Gastrocnemius medialis (tissue), 4 donors: ENCODE results near the gene AGBL1. TPM values are rescaled to one million over a fixed set of nuclear protein-coding genes. Genes with fewer than 3 reads are reported as not detected.

ENCODE experiments used
- ATAC-seq, 2 donors: fragments of 150-250 bp; one replicate each; pipeline ENCODE4 v1.9.1; 2016
- DNase-seq, 2 donors: peaks; one replicate each; pipeline ENCODE4 v3.0.0-alpha.2; 2019
- H3K27ac ChIP-seq, 4 donors: fragments of 200-600 bp; sonication (generic); 1 replicate in 1 of 4; 2 replicates in 3 of 4; pipeline ENCODE4 v1.5.1; 2016 to 2018; ENCODE audit warnings: mild to moderate bottlenecking in 2 of 4, moderate library complexity in 1 of 4
- H3K27me3 ChIP-seq, 3 donors: fragments of 200-600 bp; sonication (generic) in 2 of 3; 1 replicate in 1 of 3; 2 replicates in 2 of 3; pipeline versions ENCODE4 v1.5.1 to v1.6.0; 2016 to 2019; ENCODE audit warnings: mild to moderate bottlenecking in 1 of 3, moderate library complexity in 1 of 3
- H3K36me3 ChIP-seq, 2 donors: fragments of 200-600 bp; sonication (generic) in 1 of 2; one replicate each; pipeline ENCODE4 v1.5.1; 2017 to 2018
- H3K4me1 ChIP-seq, 2 donors: fragments of 200-600 bp; sonication (generic) in 1 of 2; one replicate each; pipeline ENCODE4 v1.5.1; 2016 to 2017; ENCODE audit warnings: mild to moderate bottlenecking in 2 of 2
- H3K4me3 ChIP-seq, 4 donors: fragments of 200-600 bp; sonication (generic) in 3 of 4; 1 replicate in 1 of 4; 2 replicates in 3 of 4; pipeline ENCODE4 v1.5.1; 2016 to 2019; ENCODE audit warnings: mild to moderate bottlenecking in 2 of 4
- H3K9me3 ChIP-seq, 3 donors: fragments of 200-600 bp; sonication (generic) in 2 of 3; 1 replicate in 1 of 3; 2 replicates in 2 of 3; pipeline ENCODE4 v1.5.1; 2016 to 2019
- POLR2A ChIP-seq, 2 donors: fragments of 450-650 bp; IDR thresholded peaks; one replicate each; pipeline ENCODE4 v1.6.1; 2017; ENCODE audit warnings: antibody characterized with exemption in 2 of 2, mild to moderate bottlenecking in 2 of 2, moderate library complexity in 2 of 2
- in situ Hi-C, 4 donors: fragments of 200-750 bp; cut with MboI; loops; one replicate each; pipeline versions ENCODE4 v1.15.0 to v1.8.0; 2017; ENCODE audit warnings: low sequenced_read_pairs in 4 of 4
- intact Hi-C: fragments of 100-400 bp; cut with DNase I; formaldehyde crosslinking; loops from one replicate; pipeline ENCODE4 v1.15.1; 2023; ENCODE audit warnings: low total_unique reads
- total RNA-seq, 4 donors: library from RNA; depleted of rRNA; stranded (reverse); fragments of >200 nt; gene quantifications; one replicate each; pipeline versions ENCODE4 v1.1.0 to v1.2.3, GENCODE V29; 2016
- TF ChIP-seq, protein P1 (sequence below), 5 experiments: fragments of 450-650 bp in 3 of 5; fragments of 200-600 bp in 2 of 5; sonication (generic) in 2 of 5; IDR thresholded peaks in 4 of 5; conservative IDR thresholded peaks in 1 of 5; 1 replicate in 4 of 5; 2 replicates in 1 of 5; pipeline ENCODE4 v1.5.1; 2016 to 2019; ENCODE audit warnings: antibody characterized with exemption in 5 of 5, mild to moderate bottlenecking in 3 of 5, moderate library complexity in 3 of 5

The AGBL1 gene
- total RNA-seq, 4 donors from 2014 or later = 3.8 to 29.7 (median 15.9) TPM

DNA sequence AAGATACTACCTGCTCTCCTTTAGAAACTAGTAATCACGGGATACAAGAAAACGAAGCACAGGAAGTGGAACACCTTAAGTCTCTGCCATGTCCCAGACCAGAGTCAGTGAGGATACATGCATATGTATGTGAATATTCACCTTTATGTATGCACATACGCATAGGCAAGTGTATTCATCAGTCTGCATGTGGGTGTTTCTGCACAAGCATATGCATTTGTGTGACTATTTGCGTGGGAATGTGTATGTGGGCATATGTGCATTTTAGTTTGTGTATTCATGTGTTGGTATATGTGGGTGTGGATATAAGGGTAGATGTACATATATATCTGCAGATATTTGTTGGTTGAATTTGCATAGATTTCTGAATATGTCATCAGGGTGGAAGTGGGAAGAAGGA is 889.7 kb downstream of the AGBL1 start:
- H3K4me3 ChIP-seq = no peak overlapping the region
- H3K36me3 ChIP-seq = no peaks in the 10 kb centered on the region
- intact Hi-C loops (no loop called here), in situ Hi-C loops (no loop called here)
- no peak for TF ChIP-seq POLR2A (IDR thresholded peaks at IDR 0.05)
- TF ChIP-seq, protein P1, sequence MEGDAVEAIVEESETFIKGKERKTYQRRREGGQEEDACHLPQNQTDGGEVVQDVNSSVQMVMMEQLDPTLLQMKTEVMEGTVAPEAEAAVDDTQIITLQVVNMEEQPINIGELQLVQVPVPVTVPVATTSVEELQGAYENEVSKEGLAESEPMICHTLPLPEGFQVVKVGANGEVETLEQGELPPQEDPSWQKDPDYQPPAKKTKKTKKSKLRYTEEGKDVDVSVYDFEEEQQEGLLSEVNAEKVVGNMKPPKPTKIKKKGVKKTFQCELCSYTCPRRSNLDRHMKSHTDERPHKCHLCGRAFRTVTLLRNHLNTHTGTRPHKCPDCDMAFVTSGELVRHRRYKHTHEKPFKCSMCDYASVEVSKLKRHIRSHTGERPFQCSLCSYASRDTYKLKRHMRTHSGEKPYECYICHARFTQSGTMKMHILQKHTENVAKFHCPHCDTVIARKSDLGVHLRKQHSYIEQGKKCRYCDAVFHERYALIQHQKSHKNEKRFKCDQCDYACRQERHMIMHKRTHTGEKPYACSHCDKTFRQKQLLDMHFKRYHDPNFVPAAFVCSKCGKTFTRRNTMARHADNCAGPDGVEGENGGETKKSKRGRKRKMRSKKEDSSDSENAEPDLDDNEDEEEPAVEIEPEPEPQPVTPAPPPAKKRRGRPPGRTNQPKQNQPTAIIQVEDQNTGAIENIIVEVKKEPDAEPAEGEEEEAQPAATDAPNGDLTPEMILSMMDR (IDR thresholded peaks at IDR 0.05 in 4 of 5, conservative IDR thresholded peaks at IDR 0.05 in 1 of 5) = no peak
- no peaks in the 10 kb centered on the region for H3K9me3 ChIP-seq
- no peak overlapping the region for H3K27ac ChIP-seq
- H3K27me3 ChIP-seq = no peaks in the 10 kb centered on the region
- H3K4me1 ChIP-seq = no peaks in the 10 kb centered on the region
- no peak for ATAC-seq
- DNase-seq = no peak

DNA sequence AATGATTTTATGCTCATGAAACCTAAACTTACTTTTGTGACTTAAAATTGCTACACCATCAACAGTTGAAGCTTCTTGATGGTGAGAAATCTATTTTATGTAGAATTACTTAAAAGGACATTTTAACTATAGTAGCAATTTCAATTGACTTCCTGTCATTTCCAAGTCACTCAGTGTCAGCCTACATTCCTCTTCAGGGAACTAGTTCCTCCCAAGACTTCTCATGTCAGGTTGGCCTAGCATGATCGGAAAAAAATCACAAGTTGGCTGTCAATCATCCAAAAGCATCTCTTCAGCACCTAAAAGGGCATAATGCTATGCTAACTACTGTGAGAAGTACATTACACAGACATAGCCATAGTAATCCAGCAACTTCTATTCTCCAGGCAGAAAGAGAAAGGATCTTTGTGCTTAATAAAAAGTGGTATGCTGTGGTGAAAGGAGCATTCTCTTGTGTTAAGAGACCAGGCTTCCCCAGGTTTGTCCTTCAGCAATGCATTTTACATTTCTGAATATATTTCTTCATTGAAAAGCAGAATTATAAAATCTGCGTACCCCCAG is 893.7 kb downstream of the AGBL1 start:
- in situ Hi-C loops = no loop called here
- DNase-seq (no peak), ATAC-seq (no peak)
- intact Hi-C loops = no loop called here
- no peak overlapping the region for H3K27ac ChIP-seq
- H3K36me3 ChIP-seq = no peaks in the 10 kb centered on the region
- H3K4me1 ChIP-seq = no peaks in the 10 kb centered on the region
- TF ChIP-seq POLR2A (IDR thresholded peaks at IDR 0.05) = no peak
- TF ChIP-seq, protein P1 (IDR thresholded peaks at IDR 0.05 in 4 of 5, conservative IDR thresholded peaks at IDR 0.05 in 1 of 5) = no peak
- no peaks in the 10 kb centered on the region for H3K27me3 ChIP-seq
- no peaks in the 10 kb centered on the region for H3K9me3 ChIP-seq
- H3K4me3 ChIP-seq = no peak overlapping the region

DNA sequence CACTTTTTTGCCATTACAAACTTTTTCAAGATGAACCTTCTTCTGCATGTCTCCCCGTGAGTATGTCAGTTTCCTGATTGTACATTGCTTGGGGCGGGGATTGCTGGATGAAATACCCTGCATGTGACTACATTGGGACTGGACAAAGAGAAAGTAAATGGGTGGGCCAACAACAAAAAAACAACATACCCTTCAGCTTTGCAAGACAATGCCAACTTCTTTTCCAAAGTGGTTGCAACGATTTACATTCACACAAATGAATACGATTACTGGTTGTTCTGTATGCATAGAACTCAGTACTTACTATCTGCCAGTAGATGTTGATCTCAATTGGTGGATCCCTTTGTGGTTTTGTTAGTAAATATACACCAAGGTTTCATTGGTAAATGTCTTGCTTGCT is 908.4 kb downstream of the AGBL1 start:
- no peak overlapping the region for H3K4me3 ChIP-seq
- no peaks in the 10 kb centered on the region for H3K4me1 ChIP-seq
- no peaks in the 10 kb centered on the region for H3K36me3 ChIP-seq
- ATAC-seq = no peak
- in situ Hi-C loops (no loop called here), intact Hi-C loops (no loop called here)
- no peak overlapping the region for H3K27ac ChIP-seq
- no peaks in the 10 kb centered on the region for H3K9me3 ChIP-seq
- DNase-seq = no peak
- H3K27me3 ChIP-seq = no peaks in the 10 kb centered on the region
- no peak for TF ChIP-seq POLR2A (IDR thresholded peaks at IDR 0.05)
- TF ChIP-seq, protein P1 (IDR thresholded peaks at IDR 0.05 in 4 of 5, conservative IDR thresholded peaks at IDR 0.05 in 1 of 5) = no peak

DNA sequence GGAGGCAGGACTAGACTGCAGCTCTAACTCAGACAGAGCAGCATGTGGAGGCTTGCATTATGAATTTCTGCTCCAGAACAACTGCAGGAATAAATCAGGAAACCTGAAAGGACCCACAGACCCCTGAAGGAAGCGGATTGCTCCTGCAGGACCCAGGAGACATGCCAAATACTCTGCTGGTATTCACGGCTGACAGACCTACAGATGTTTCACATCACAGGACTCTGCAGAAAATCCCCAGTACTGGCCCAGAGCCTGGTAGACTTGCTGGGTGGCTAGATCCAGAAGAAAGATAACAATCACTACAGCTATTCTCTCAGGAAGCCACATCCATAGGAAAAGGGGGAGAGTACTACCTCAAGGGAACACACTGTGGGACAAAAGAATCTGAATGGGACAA is 942.1 kb downstream of the AGBL1 start:
- no peaks in the 10 kb centered on the region for H3K9me3 ChIP-seq

More for the DNA sequence above, 942.1 kb downstream of the AGBL1 start:
- TF ChIP-seq POLR2A (IDR thresholded peaks at IDR 0.05) = no peak
- TF ChIP-seq, protein P1 (IDR thresholded peaks at IDR 0.05 in 4 of 5, conservative IDR thresholded peaks at IDR 0.05 in 1 of 5) = no peak
- no peak for ATAC-seq
- no peaks in the 10 kb centered on the region for H3K27me3 ChIP-seq
- H3K4me1 ChIP-seq = no peaks in the 10 kb centered on the region
- intact Hi-C loops = no loop called here
- H3K27ac ChIP-seq = no peak overlapping the region
- H3K36me3 ChIP-seq = no peaks in the 10 kb centered on the region
- in situ Hi-C loops = no loop called here
- no peak for DNase-seq
- H3K4me3 ChIP-seq = no peak overlapping the region
